ENCODE data around the gene DLX5.

GRCh38 chr7:97018126-97018601 is 6.5 kb downstream of the DLX5 start:
- TF ChIP-seq ZBTB33 (CRISPR knock-in tag; IDR thresholded peaks at IDR 0.05), result no peak
- no peak for TF ChIP-seq STAT5B (CRISPR knock-in tag; IDR thresholded peaks at IDR 0.05)
- no peak for TF ChIP-seq POLR2A (conservative IDR thresholded peaks at IDR 0.05)
- no peak for TF ChIP-seq MYC (IDR thresholded peaks at IDR 0.05; ENCODE audit: low read depth, low read length)
- TF ChIP-seq MYC (CRISPR knock-in tag; IDR thresholded peaks at IDR 0.05; ENCODE audit: borderline replicate concordance, low read depth), result no peak
- TF ChIP-seq ZBTB49 (CRISPR knock-in tag; IDR thresholded peaks at IDR 0.05; ENCODE audit: borderline replicate concordance), result no peak
- no peak for TF ChIP-seq FOXA1 (IDR thresholded peaks at IDR 0.05; ENCODE audit: borderline replicate concordance)
- TF ChIP-seq HDAC2 (IDR thresholded peaks at IDR 0.05), result no peak
- TF ChIP-seq FOXO4 (CRISPR knock-in tag; IDR thresholded peaks at IDR 0.05), result no peak
- no peak for TF ChIP-seq ZNF217 (CRISPR knock-in tag; IDR thresholded peaks at IDR 0.05)
- no peak for TF ChIP-seq CTCF (IDR thresholded peaks at IDR 0.05 in 2 of 3, conservative IDR thresholded peaks at IDR 0.05 in 1 of 3; ENCODE audit: insufficient read depth in 2 of 3, low read depth in 1 of 3, low read length in 3 of 3)
- no peak for TF ChIP-seq LEF1 (IDR thresholded peaks at IDR 0.05)
- no peak for TF ChIP-seq ZNF436 (CRISPR knock-in tag; IDR thresholded peaks at IDR 0.05)

Data from K562 (cell line).